Renal cortical epithelial cell (primary cell): ENCODE results near the gene OSBPL9. TPM values are rescaled to one million over a fixed set of nuclear protein-coding genes. Genes with fewer than 3 reads are reported as not detected.

Source experiments
- DNase-seq: peaks from one replicate; pipeline ENCODE4 v3.0.0-alpha.2; 2011; ENCODE audit warnings: low read depth
- total RNA-seq: library from RNA; depleted of rRNA; stranded (reverse); fragments of >200 nt; gene quantifications from 2 replicates; pipeline ENCODE4 v1.2.3, GENCODE V29; 2014

Gene OSBPL9
- total RNA-seq, 1 donor from 2014 or later: 165 TPM

DNA sequence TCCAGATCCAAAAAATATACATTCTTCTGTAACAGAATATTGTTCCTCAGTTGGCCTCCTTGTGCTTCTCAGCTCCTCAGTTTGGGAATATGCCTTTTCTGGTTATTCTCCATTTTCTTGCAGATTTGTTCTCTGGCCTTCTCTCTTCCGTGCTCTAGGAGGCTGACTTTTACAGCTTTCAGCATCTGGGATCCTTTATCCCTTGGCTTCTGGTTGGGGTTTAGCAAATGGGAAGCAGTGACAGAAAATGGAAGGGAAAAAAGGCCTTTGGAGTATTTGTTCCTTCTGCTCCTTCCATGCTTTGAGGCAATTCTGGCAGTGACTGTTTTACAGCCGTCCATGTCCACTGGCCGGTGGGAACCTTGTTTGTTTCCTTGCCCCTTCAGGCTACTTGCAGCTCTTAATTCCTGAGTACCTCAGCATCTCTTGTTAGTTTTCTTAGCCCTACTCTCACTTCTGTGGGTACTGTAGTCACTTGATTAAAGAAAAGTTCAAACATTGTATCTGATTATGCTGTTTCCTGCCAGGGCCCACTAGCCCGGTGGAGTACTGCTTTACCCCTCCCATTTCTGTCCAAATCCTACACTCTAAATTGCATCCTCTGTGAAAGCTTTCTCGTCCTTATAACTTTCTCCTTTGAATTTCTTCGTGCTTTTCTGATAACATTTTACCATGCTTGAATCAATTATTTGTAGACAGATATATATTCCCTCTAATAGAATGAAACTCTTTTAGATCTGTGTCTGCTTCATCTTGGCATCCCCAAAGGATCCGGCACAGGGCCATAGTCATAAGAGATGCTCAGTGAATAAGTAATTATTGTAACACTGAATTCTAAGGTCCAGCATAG lies 118.2 kb downstream of the OSBPL9 start:
- peak; percentile 19 for DNase-seq

DNA sequence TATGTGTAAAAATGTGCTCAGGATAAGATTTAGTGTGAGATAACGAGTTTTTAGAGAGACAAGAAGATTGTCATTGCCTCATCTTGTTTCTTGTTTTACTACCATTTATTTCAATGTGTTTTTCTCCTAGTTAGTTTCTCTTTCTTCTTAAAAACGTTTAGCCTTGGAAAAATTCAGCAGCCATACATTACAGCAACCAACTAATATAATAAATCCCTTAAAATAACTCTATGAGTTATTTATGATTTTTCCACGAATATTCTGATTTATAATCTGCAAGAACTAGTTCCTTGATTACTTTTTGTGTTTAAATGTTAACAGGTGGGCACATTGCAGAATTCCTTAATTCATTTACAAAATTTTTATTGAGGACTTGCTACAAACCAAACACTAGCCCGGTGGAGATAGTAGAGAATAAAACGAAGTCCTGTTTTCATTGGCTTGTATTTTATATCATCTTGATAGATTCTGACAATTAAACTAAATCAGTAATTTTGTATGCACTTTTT lies 118.9 kb downstream of the OSBPL9 start:
- DNase-seq: no peak

DNA sequence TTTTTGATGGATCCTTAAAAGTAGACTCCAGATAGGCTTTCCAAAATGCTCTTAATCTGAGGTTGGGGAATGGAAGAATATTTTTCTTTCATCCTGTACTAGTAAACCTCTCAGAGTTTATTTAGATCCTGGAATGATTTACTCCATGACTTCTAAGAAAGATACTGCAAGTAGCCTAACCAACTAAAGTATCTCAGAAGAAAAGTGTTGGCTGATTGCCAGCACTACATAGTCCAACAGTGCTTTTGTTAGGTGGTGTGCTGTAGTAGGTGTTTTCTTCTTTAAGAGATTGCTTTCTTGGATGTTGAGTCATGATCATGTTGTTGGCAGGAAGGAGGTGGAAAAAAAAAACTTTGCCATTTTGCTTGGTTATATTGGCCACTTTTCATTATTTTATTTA lies 119.8 kb downstream of the OSBPL9 start:
- peak; percentile 98 for DNase-seq

DNA sequence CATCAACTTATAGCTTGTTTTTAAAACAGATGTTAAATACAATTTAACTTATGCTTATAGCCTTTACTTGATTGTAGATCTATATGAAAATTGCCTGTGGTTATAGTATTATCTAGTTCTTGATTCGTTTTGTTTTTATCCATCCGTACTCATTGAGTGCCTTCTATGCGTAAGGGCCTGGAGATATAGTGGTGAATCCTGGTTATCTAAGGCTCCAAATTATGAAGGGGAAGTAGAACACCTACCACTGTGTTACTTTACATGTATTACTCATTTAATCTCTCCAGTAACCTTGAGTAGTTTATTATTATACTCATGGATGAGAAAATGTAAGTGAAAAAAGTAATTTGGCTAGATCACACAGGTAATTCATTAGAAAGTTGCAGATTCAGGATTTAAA lies 121.8 kb downstream of the OSBPL9 start:
- DNase-seq: no peak

DNA sequence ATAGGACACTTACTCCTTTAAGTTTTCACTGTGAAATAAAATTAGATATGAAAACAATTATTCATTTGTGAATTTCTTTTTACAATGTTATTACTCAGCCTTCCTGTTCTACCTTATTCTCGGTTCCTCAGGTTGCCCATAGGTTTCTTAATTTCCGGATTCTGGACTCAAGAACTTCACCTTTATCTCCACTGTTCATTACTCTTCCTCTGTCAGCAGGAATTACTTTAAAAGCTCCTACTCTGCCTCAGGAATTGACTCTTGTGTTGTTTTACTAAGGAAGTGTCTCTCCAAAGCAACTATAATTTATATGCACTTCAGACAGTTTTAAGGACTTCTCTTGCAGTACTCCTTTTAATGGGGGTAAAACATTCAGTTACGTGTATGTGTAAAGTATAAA lies 123.8 kb downstream of the OSBPL9 start:
- no peak for DNase-seq

DNA sequence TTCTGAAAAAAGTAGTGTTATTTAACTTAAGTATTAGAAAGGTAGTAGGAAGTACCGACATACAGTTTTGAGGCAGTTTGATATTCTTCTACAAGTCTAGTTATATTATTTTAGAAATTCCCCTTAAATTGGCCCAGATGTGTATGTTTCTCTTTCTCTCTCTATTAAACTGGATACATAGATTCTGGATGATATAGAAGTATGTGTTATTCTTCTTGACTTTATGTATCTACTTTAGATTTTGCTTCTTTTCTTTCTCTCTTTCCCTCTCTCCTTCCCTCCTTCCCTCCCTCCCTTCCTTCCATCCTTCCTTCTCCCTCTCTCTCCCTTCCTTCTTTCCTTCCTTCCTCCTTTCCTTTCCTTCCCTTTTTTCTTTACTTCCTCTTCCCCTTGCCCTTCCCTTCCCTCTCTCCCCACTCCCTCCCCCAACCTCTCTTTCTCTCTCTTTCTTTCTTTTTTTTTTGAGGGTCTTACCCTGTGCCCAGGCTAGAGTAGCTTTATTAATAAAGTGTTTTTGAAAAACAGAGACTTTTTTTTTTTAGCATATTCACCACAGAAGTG lies 124.3 kb downstream of the OSBPL9 start:
- DNase-seq: no peak

DNA sequence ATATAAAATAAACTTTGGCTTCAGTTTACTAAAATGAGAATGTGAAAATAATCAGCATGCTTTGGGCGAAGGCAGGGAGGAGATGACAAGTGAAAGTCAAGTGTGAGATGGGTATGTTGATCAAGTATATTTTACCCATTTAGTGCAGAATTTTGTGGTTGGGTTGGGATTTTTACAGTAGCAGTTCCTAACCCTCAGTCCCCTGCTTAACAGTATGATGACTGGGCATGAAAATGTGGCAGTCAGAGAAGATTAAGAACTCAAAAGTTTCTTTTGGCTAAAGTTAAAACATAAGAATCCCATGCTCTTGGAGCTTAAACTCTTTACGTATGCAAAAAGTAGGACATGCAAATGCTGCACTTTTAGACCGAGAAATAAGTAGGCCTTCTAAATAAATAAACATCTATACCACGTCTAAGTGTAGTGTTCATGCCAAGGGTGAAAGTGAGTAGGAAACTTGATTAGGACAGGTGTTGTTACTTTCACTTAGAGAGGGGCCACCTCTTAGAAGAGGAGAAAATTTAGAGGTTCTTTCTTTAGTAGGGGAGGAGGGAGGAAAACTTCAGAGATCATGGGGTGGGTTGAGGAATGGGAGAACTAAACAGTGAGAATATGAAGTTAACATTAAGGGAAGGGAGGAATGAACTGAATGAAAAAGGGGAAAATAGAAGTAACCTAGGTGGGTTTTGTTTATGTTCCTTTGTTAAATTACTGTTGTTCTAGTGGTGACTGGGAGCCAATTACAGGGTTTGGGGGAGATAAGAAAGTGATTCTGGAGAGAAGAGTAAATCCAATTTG lies 127.8 kb downstream of the OSBPL9 start:
- DNase-seq: no peak

GRCh38 chr1:51745304-51745570 lies 128.3 kb downstream of the OSBPL9 start:
- DNase-seq: no peak

GRCh38 chr1:51749151-51749550 lies 132.3 kb downstream of the OSBPL9 start:
- DNase-seq: no peak

DNA sequence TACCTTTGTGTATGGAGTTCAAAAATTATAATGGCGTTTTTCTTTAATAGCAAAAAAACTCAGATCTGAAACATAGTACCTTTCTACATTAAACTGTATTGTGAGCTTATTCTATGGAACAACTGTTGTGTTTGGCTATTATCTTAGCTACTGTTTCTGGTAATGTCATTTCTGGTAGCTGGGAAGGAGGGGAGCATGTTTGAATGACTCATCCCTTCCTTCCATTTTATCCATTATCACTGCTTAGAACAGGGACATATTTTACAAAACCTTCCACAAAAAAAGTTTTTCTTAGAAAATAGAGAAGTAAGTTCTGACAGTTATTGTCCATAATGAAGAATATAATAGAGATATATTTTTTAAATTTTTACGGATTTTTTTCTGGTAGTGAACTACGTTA lies 133.3 kb downstream of the OSBPL9 start:
- no peak for DNase-seq

- no peak for DNase-seq
These were observed 133.8 kb downstream of the OSBPL9 start for GRCh38 chr1:51750729-51751128.

DNA sequence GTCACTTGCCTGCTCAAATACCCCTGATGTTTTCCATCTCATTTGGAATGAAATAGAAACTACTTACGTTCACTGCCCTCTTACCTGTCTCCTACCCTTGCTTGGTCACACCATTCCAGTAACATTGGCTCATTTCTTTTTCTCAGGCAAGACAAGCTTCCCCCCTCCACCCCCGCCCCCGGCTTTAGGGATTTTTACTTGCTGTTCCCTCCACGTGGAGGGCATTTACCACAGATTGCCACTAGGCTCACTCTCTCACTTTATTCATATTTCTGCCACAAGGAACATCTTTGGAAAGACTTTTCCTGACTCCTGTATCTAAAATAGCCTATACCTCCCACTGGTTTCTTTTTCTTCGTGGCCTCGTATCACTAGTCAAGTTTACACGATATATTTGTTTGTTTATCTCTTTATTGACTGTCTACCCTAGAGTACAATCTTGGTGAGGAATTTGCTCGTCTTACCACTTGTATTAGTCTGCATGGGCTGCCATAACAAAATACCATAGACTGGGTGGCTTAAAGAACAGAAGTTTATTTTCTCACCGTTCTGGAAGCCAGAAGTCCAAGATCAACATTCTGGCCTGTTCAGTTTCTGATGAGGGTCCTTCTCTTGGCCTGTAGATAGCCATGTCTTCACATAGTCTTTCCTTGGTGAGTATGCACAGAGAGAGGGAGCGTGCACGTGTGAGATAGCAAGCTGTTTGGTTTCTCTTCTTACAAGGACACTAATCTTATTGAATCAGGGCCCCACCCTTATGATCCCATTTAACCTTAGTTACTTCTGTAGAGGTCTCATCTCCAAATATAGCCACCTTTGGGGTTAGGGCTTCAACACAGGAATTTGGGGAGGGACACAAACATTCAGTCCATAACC lies 135.4 kb downstream of the OSBPL9 start:
- DNase-seq: no peak

DNA sequence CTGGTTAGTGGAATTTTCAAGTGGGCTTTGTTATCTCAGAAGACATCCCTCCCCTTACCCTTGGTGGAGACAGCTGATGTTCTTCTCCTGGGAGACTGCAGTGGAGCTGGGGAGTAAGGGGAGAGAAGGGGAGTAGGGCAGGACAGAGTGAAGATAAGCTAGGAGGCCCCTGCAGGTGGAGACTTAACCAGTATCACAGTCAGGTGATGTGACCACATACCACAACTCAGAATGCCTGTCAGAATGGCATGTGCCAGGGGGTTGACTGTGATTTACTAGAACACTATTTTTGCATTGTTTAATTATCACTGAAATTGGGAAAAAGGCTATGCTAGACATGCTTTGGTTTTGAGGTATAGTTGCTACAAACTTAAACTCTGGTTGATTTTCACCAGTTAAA lies 137.1 kb downstream of the OSBPL9 start:
- no peak for DNase-seq

- DNase-seq: no peak
These were observed 137.8 kb downstream of the OSBPL9 start for GRCh38 chr1:51754666-51755065.

DNA sequence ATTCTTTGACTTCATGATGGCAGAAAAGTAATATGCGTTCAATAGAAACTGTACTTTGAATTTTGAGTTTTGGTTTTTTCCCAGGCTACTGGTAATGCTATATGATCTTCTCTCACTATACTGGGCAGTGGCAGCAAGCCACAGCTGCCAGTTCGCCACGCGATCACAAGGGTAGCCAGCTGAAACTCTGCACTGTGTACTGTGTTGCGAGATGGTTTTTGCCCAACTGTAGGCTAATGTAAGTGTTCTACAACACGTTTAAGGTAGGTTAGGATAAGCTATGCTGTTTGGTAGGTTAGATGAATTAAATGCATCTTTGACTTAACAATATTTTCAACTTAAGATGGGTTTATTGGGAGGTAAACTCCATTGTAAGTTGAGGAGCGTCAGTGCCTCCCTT lies 138.5 kb downstream of the OSBPL9 start:
- DNase-seq: no peak

- DNase-seq: no peak
These were observed 139.4 kb downstream of the OSBPL9 start for GRCh38 chr1:51756290-51756689.

DNA sequence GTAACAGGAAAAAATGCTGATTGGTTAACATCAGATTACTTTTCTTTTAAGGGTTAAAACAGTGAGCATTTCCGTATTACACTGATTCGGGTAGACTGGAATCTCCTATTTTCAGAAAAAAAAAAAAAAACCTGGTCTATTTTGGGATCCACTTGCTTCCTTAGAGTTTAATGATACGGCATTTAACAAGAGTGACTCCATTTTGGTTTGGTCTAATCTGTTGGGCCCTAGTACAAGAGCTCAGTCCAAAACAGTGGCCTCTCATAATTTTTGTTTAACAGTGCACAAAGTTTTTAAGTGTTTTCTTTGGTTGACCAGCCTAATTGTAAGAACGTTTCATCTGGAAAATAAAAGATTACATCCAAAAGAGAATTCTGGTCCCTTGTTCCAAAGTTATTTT lies 141.4 kb downstream of the OSBPL9 start:
- DNase-seq: no peak

DNA sequence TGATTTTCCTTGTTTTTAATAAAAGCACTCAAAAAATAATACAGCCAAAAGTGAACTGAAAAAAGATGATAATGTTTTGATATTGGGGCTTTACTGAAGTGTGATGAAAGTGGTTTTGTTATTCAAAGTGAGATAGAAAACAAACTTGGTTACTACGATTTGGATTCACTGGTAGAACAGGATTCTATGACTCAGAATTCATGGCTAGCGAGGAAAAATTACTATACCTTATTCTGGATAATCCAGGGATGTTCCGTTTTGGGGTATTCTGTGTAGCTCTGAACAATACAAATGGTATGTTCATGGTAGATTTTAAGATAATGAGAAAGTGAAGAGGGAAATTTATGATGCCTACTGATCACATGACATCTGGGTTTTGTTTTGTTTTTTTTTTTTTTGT lies 144.0 kb downstream of the OSBPL9 start:
- no peak for DNase-seq

- no peak for DNase-seq
These were observed 144.5 kb downstream of the OSBPL9 start for GRCh38 chr1:51761351-51761750.

DNA sequence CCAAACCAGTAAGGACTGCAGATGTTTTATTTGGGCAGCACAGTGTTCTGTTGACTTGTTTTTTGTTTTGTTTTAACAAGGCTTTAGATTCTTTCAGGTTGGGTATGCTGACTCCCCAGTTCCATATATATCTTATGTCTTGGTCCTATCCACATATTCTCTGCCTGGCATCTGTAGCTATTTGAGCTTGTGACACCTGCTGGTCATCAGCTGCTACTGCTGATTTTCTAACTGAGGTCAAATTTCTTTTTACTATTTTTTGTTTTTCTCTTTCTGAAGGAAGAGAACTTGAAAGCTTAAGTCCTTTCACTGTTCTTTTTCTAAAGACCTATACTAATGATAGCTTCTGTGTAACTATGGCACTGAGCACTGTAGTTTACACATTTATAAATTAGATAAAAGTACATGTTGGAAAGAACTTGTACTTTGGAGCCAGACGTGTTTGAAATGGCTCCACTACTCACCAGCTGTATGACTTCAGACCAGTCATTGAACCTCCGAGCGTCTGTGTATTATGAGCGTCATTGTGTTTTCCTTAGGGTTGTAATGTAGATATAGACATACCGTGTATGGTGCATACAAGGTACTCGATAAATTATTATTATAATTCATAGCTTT lies 152.2 kb downstream of the OSBPL9 start:
- peak; percentile 69 for DNase-seq

GRCh38 chr1:51776408-51776807 lies 159.5 kb downstream of the OSBPL9 start:
- DNase-seq: no peak
